Uterus (tissue), 4 donors: ENCODE measurements around the gene JAZF1. TPM values are rescaled to one million over a fixed set of nuclear protein-coding genes. Genes with fewer than 3 reads are reported as not detected.

Source experiments
- DNase-seq, 2 donors: peaks; one replicate each; pipeline ENCODE4 v3.0.0-alpha.2; 2019 to 2020
- H3K27ac ChIP-seq, 2 donors: fragments of 200-600 bp; sonication (generic); 1 replicate in 1 of 2; 2 replicates in 1 of 2; pipeline ENCODE4 v1.5.1; 2016 to 2018
- H3K27me3 ChIP-seq, 2 donors: fragments of 200-600 bp; sonication (generic); one replicate each; pipeline ENCODE4 v1.5.1; 2018 to 2019; ENCODE audit warnings: control low read depth in 1 of 2
- H3K36me3 ChIP-seq, 2 donors: fragments of 200-600 bp; sonication (generic); one replicate each; pipeline ENCODE4 v1.5.1; 2019; ENCODE audit warnings: control low read depth in 1 of 2
- H3K4me1 ChIP-seq, 2 donors: fragments of 200-600 bp; sonication (generic); one replicate each; pipeline ENCODE4 v1.5.1; 2018 to 2019; ENCODE audit warnings: control low read depth in 1 of 2
- H3K4me3 ChIP-seq, 2 donors: fragments of 200-600 bp; sonication (generic); 1 replicate in 1 of 2; 2 replicates in 1 of 2; pipeline ENCODE4 v1.5.1; 2018 to 2019; ENCODE audit warnings: mild to moderate bottlenecking in 1 of 2
- H3K9me3 ChIP-seq, 2 donors: fragments of 200-600 bp; sonication (generic); one replicate each; pipeline ENCODE4 v1.5.1; 2019; ENCODE audit warnings: control low read depth in 1 of 2
- CTCF ChIP-seq, 4 experiments: fragments of 200-600 bp in 2 of 4; fragments of 450-650 bp in 2 of 4; sonication (generic) in 2 of 4; IDR thresholded peaks; one replicate each; pipeline ENCODE4 v1.5.1; 2016 to 2019; ENCODE audit warnings: antibody characterized with exemption in 4 of 4, mild to moderate bottlenecking in 2 of 4, moderate library complexity in 1 of 4
- POLR2A ChIP-seq, 2 donors: fragments of 450-650 bp; IDR thresholded peaks; one replicate each; pipeline ENCODE4 v1.6.1; 2016; ENCODE audit warnings: antibody characterized with exemption in 2 of 2, mild to moderate bottlenecking in 1 of 2, moderate library complexity in 1 of 2
- intact Hi-C: fragments of 100-400 bp; cut with DNase I; formaldehyde crosslinking; loops from one replicate; pipeline ENCODE4 v1.15.1; 2023; ENCODE audit warnings: low total_unique reads
- total RNA-seq, 4 donors: library from RNA; depleted of rRNA in 3 of 4; stranded (reverse); fragments of >200 nt in 3 of 4; gene quantifications; one replicate each; pipeline versions ENCODE4 v1.1.0 to v1.2.4, GENCODE V29; 2014 to 2023
- donor health status: DM: yes; HTN: yes; CAD: no.

JAZF1 gene
- total RNA-seq, 4 donors from 2014 or later = 27.6 to 58.5 (median 34.4) TPM

- Histone ChIP-seq H3K4me1 (no peaks in the 10 kb centered on the region), H3K27me3 (no peaks in the 10 kb centered on the region), H3K36me3 (no peaks in the 10 kb centered on the region), H3K4me3 (no peak overlapping the region), H3K9me3 (no peaks in the 10 kb centered on the region), H3K27ac (no peak overlapping the region)
- no peak for DNase-seq
- no peak for TF ChIP-seq POLR2A (IDR thresholded peaks at IDR 0.05)
- no peak for TF ChIP-seq CTCF (IDR thresholded peaks at IDR 0.05)
- intact Hi-C loops = no loop called here
Observed at GRCh38 chr7:27918503-27918902, 262.1 kb downstream of the JAZF1 start.

DNA sequence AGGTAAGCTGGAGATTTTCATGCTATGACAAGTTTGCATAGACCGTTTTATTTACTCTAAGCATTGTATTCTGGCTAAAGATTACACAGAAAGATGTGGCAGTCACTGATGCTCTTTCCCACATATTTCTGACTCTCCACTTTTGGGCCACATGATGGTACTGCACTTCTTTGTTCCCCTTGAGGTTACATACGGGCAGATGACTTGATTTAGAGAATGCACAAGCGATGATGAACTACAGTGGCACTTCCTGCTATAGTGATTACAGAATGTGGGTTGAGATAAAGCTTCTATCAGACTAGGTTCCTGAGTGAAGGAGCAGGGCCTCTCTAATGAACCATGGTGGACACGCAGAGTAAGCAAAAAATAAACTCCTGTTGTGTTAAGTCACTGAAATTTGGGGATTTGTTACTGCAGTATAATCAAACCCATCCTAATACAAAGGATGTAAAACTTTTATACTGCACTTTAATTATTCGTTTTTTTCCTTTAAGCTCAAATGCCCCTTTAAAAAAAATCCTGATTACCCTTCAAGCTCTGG, 262.8 kb downstream of the JAZF1 start:
- intact Hi-C loops = no loop called here
- no peaks in the 10 kb centered on the region for H3K4me1 ChIP-seq

DNA sequence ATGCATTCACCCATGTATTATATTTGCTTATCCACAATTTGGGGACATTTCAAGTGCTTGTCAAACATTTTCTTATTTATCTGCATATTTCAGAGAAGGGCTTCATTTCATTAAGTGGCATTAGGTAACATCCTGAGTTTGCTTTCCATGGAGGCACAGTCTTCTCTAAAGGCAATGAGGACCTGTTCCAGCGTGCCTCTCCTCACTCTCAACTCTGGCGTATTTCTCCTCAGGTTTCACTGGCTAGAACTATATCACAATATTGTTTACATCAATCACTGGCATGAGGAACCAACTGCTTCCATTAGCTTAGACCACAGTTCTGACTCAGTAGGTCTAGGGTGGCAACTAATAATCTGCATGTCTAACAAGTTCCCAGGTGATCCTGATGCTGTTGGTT, 263.5 kb downstream of the JAZF1 start:
- Histone ChIP-seq H3K27ac (no peak overlapping the region), H3K4me1 (no peaks in the 10 kb centered on the region)
- intact Hi-C loops = no loop called here

More for the DNA sequence above, 262.8 kb downstream of the JAZF1 start:
- Histone ChIP-seq H3K27me3 (no peaks in the 10 kb centered on the region), H3K9me3 (no peaks in the 10 kb centered on the region), H3K36me3 (no peaks in the 10 kb centered on the region), H3K27ac (no peak overlapping the region), H3K4me3 (no peak overlapping the region)
- no peak for TF ChIP-seq POLR2A (IDR thresholded peaks at IDR 0.05)
- TF ChIP-seq CTCF (IDR thresholded peaks at IDR 0.05) = no peak
- no peak for DNase-seq

DNA sequence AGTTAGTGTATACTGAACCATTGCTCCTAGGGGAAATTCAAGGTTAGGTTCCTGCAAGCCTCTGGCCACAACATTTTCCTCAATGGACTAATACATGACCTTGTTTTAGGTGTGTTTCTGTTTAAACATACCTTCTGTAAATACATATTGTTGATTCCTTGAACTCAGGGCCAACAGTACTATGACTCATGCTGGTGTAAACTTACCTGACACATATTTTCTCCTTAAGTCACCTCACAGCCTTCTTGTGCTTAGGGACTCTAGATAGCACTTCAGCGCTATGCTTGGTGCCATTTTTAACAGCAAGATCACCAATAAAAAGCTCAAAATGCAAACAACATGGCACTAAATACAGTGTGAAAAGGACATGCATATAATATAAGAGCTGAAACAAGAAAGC, 264.2 kb downstream of the JAZF1 start:
- intact Hi-C loops = no loop called here
- no peaks in the 10 kb centered on the region for H3K36me3 ChIP-seq
- TF ChIP-seq POLR2A (IDR thresholded peaks at IDR 0.05) = no peak
- TF ChIP-seq CTCF (IDR thresholded peaks at IDR 0.05) = no peak
- H3K27me3 ChIP-seq = no peaks in the 10 kb centered on the region
- no peaks in the 10 kb centered on the region for H3K9me3 ChIP-seq
- H3K4me1 ChIP-seq = no peaks in the 10 kb centered on the region
- no peak overlapping the region for H3K4me3 ChIP-seq
- no peak for DNase-seq
- no peak overlapping the region for H3K27ac ChIP-seq

More for the DNA sequence above, 263.5 kb downstream of the JAZF1 start:
- no peaks in the 10 kb centered on the region for H3K36me3 ChIP-seq
- DNase-seq = no peak
- no peaks in the 10 kb centered on the region for H3K27me3 ChIP-seq
- no peak overlapping the region for H3K4me3 ChIP-seq
- TF ChIP-seq POLR2A (IDR thresholded peaks at IDR 0.05) (no peak), CTCF (IDR thresholded peaks at IDR 0.05) (no peak)
- no peaks in the 10 kb centered on the region for H3K9me3 ChIP-seq

DNA sequence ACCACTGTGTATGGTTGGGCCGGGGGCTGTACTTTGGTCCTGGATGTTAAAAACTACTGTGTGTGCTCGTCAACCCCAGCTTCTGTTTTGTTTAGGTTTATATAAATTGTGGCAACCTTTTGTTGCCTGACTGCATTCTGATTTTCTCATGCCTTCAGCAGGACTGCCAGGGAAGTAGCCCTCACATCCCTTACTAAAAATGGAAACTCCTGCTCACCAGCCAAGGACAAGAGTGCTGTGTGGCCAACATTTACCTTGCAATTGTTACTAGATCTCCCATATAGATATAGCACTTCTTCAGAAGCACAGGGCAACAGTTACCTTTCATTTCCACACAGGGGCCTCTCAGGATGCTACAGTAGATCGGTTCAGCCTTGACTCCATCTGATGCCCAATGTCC, 266.2 kb downstream of the JAZF1 start:
- no peaks in the 10 kb centered on the region for H3K9me3 ChIP-seq
- H3K36me3 ChIP-seq = no peaks in the 10 kb centered on the region
- DNase-seq = no peak
- TF ChIP-seq CTCF (IDR thresholded peaks at IDR 0.05) (no peak), POLR2A (IDR thresholded peaks at IDR 0.05) (no peak)
- intact Hi-C loops = no loop called here
- H3K27ac ChIP-seq = no peak overlapping the region
- H3K27me3 ChIP-seq = no peaks in the 10 kb centered on the region
- no peak overlapping the region for H3K4me3 ChIP-seq
- no peaks in the 10 kb centered on the region for H3K4me1 ChIP-seq
